Dermis blood vessel endothelial cell (primary cell): ENCODE data around the gene TSPEAR. TPM values are rescaled to one million over a fixed set of nuclear protein-coding genes. Genes with fewer than 3 reads are reported as not detected.

Source experiments
- DNase-seq: peaks from one replicate; pipeline ENCODE4 v3.0.0; 2010
- total RNA-seq: library from RNA; depleted of rRNA; stranded (reverse); fragments of >200 nt; gene quantifications from 2 replicates; pipeline ENCODE4 v1.2.3, GENCODE V29; 2014

The TSPEAR gene
- total RNA-seq, 1 donor from 2014 or later = 1.0 TPM

DNA sequence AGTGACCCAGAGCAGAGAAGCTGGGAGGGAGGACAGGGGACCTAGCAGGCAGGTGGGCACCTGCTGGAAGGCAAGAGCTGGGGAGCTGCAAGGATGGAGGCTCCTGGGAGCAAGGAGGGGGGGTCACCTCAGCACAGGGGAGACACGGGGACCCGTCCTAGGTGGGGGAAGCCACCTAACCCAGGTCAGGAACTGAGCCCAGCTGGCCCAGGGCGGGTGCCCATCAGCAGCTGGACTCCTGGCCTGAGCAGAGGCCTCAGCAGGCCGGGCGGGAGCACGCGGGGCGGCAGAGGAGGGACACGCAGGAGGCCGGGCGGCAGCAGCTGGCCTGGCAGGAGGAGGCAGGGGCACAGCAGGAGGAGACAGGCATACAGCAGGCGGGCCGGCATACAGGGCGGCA is 172.3 kb downstream of the TSPEAR start:
- DNase-seq = no peak

DNA sequence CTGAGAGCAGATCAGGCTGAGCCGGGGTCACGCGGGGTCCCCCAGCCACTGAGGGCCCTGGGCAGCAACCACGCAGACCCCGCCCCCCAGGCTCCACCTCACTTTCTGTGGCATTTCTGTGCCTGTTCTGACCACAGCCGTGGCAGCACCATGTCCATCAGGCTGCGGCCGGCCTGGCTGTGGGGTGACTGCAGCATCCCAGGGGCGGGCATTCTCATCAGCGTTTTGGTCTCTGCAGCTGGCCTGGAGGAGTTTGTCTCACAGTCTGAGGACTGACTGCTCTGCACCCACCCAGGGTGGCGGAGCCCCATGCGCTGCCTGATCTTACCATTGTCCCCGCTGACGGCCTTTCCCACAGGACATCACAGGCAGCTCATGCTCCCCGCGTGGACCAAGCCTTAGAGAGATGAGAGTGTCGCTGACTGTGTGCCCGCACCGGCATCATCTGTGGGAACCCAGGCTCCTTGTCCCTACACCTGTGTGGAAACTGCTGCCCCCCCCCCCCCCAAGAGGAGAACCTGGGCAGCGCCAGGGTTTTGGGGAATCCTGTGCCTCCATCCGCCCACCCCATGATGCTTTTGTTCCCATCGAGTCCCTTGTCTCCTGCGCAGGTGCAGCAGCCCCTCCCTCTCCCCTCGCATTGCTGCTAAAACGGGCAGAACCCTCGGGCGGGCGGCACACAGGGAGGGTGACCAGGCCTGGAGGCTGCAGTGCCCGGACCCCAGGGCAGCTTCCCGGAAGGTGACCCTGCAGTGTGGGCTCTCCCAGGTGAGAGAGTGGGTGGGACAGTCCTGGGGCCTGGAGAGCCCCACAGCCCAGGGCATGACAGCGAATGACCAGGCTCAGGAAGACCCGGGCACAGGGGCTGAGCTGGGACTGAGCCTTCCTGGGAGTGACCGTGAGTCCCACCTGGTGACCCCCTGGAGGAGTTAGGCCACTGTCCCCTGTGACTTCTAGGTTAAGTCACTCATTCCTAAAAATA is 173.2 kb downstream of the TSPEAR start:
- no peak for DNase-seq

DNA sequence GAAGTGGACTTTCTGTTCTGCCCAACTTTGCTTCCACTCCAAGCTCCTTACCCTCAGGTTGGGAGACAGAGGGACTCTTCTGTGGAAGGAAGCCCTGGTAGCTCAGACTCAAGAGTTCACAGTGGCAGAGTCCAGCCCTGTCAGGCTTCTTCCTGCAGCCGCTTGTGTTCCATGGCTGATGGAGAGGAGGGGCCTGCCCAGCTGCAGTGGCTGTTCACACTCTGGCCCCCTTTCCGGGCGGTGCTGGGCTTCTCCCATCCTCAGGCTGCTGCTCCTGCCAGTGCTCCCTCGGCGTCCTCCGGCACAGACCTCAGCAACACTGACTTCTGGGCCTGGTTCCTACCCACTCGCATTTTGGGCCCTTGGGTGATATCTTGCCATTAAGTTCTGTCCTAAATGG is 175.4 kb downstream of the TSPEAR start:
- DNase-seq = no peak

DNA sequence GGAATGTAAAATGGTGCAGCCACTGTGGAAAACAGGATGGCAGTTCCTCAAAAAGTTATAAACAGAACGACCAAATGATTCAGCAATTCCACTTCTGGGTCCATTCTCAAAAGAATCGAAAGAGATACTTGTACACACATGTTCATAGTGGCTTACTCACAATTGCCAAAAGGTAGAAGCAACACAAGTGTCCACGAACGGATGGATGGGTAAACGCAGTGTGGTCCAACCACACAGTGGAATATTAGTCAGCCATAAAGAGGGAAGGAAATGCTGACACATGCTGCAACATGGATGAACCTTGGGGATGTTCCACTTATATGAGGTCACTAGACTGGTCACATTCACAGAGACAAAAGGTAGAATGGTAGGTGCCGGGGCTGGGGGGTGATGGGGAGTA is 176.7 kb downstream of the TSPEAR start:
- no peak for DNase-seq

DNA sequence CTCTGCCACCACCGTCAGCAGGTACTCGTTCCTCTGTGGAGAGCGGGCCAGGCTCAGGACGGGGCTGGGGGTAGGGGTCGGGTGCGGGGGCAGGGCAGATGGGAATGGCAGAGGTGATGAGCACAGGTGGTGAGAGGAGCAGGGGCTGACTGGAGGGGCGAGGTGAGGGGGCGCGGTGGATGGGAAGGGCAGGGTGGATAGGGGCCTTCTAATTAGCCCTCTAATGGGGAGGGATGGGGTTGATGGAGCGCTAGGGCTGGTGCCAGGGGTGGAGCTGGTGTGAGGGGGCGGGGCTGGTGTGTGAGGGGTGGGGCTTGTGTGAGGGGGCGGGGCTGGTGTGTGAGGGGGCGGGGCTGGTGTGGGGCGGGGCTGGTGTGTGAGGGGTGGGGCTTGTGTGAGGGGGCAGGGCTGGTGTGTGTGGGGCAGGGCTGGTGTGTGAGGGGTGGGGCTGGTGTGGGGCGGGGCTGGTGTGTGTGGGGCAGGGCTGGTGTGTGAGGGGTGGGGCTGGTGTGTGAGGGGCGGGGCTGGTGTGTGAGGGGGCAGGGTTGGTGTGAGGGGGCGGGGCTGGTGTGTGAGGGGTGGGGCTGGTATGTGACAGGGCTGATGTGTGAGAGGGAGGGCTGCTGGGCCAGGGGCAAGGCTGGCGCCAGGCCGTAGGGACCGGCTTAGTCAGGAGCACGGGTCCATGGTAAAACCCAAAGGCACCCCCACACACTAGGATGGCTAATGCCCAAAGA is 177.3 kb downstream of the TSPEAR start:
- DNase-seq = no peak

DNA sequence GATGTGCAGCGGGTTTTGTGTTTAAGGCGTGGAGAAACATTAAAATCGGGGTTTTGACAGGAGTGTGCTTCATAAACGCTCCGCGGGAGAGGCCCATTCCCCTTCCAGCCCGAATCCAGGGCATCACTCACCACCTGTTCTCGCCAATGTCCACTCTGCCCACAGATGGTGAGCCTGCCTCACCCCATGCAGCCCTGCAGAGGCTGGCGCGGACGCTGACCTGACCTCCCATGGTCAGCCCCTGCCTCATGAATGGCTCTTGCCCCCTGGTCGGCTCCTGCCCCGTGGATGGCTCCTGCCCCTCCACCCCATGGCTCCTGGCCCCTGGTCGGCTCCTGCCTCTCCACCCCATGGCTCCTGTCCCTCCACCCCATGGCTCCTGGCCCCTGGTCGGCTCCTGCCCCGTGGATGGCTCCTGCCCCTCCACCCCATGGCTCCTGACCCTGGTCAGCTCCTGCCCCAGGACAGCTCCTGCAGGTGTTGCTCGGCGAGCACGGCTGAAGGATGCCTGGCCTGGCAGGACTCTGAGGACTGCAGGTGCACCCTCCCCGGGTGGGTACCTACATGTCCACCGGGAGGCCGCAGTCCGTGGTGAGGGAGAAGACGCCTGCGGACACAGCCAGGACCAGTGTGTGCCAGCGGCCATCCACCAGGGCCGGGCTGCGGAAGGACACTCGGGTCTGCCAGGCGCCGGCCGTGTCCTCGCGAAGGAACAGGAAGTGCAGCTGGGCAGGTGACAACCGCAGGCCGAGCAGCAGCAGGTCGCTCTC is 178.1 kb downstream of the TSPEAR start:
- no peak for DNase-seq

DNA sequence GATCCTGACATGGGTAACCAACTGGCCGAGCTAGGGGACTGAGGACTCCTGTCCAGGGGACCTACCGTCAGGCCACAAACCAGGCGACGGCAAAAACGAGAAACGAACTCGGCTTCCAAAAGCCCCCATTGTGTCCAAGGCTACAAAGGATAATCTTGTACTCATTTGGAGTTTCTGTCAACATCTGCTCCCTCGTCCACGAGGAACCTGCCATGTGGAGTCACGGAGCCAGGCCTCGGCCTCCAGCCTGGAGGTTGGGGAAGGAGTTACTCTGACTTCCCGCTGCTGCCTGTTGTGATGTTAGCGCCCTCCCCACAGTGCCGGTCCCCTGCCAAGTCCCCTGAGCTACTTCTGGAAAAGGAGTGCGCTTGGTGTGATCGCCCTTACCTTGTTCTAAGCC is 178.7 kb downstream of the TSPEAR start:
- no peak for DNase-seq

DNA sequence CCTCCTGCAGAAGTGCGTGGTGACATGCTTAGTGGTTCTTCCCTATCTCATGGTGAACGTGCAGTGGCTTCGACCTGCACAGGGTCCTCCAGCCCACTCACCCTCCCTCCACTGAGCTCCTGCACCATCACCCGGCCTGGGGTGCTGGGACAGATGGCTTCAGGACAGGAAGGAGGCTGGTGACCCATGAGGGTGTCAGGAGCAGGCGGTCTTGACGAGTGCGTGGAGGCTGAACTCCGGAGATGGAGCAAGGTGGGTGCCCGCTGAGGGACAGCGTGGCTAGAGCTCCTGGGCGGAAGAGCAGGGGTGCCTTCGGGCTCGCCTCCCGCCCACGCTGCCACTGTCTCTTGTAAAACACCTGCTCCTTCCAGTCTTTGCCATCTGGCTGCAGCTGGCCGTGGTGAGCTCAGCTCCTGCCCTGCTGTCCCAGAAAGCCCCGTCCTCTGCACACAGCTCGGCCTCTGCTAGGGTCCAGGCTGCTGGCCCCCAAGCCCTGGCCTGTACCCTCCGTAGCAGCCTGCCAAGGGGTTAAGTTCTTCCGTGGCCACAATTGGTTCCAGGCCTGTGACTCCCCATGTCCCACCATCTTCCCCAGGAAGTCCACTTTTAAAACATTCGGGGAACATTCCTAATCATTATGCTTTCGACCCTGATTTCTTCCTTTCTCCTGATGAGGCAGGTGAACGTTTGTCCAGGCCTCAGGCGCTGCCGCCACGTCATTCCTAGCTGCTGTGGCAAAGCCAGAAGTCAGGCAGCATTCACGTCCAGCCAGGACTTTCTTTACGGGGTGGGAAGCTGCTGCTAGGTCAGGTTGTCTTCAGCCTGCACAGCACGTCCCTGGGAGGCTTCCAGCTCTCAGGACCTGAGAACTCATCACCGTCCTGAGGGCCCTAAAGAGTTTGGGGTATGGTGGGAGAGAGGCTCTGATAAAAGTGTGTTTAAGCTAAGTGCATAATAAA is 179.5 kb downstream of the TSPEAR start:
- no peak for DNase-seq

DNA sequence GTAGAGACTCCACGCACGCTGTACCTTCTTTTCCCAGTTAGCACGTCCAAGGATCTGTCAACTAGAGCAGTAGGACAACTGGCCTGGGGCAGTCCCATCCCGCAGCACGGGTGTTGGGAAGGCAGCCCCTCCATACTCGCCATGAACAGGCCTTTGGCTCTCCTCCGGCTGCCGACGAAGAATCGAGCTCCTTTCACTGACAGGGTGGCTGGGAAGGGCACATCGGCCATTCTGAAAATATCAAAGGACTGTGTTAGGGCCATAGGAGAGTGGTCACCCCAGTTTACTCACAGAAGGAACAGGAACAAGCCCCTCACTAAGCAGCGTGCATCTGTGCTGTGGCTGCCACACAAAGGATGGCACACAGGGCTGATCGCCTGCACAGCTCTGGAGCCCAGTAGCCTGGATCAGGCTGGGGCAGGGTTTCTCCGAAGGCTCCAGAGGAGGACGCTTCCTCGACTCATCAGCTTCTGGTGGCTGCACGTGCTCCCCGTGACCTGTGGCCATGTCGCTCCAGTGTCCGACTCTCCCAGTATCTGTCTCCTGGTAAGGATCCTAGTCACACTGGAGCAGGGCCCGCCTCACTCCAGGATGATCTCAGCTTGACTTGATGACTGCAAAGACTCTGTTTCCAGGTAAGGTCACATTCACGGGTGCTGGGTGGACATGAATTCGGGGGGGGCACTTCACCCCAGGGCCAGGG is 180.3 kb downstream of the TSPEAR start:
- no peak for DNase-seq

DNA sequence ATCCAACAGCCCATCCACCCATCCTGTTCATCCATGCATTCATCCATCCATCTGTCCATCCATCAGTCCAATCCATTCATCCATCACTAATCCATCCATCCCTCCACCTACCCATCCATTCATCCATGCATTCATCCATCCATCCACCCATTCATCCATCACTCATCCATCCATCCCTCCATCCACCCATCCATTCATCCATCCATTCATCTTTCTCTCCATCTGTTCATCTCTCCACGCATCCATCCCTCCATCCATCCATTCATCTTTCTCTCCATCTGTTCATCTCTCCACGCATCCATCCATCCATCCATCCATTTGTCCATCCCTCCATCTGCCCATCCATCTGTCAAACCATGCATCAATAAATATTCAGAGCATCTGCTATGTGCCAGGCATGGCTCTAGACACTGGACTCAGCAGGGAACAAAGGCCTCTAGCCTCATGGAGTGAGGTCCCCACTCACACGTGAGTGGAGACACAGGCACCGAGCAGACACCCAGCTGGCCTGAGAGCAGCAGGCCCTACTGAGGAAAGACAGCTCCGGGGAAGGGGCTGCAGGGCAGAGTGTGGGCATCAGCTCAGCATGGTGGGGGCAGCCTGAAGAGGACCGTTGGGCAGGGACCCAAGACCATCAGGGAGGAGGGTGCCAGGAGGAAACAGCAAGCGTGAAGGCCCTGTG is 181.0 kb downstream of the TSPEAR start:
- DNase-seq = no peak

DNA sequence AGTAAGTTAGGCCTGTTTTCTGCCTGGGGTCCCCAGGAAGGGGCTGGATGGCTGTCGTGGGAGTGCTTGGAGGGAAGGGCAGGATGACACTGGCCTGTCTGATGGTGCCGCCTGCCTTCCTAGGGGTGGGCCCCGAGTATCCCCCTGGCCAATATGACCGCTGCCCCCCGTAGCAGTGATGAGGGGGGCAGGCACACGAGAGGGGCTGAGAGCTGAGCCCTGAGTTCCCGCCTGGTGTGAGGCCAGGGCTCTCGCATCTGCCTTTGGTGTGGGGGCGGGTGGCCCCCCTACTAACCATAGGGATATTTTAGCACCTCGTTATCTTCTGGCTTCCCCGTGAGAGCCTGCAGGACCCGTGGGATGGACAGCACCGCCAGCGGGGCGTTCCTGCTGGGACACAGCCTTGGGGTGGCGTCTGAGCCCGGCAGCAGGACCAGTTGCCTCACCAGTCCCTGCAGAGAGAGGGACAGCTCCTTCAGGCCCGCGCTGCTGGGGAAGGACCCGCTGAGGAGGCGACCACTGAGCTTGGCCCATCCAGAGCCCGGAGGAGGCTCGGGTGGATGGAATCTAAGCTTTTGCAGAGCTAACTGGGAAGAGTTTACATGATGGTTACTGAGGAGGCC is 181.8 kb downstream of the TSPEAR start:
- DNase-seq = no peak

DNA sequence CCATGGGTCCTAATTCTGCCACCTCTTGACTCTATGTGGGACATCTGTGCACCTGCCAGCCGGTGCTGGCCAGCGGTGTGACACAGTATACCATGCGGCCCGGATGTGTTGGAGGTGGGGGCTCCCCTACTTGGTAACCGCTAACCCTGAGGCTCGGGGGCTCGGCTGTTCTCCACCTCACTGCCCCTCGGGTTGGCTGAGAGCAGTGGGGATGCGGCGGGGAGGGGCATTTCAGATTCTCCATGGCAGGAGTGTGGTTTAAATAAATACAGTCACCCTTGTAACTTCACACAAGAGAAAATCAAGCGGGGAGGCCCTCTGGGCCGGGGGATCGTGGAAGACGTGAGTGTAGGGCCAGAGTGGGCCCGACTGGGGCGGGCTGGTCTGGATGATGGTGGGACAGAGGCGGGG is 182.4 kb downstream of the TSPEAR start:
- no peak for DNase-seq

DNA sequence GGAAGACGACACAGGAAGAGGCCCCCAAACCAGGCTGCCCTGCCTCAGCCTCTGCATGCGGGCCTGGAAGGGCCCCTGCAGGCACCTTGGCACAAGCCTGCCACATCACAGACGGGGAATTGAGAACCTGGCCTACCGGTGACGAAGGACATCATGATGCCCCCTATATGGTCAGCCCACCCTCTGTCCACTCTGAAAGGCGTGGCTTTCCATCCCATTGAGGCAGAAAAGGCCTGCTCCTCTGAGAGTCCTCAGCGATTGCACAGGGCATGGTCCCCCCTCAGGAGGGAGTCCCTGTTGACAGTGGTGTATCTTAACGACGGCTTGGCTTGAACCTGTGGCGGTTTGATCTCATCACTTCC is 182.8 kb downstream of the TSPEAR start:
- DNase-seq = no peak

DNA sequence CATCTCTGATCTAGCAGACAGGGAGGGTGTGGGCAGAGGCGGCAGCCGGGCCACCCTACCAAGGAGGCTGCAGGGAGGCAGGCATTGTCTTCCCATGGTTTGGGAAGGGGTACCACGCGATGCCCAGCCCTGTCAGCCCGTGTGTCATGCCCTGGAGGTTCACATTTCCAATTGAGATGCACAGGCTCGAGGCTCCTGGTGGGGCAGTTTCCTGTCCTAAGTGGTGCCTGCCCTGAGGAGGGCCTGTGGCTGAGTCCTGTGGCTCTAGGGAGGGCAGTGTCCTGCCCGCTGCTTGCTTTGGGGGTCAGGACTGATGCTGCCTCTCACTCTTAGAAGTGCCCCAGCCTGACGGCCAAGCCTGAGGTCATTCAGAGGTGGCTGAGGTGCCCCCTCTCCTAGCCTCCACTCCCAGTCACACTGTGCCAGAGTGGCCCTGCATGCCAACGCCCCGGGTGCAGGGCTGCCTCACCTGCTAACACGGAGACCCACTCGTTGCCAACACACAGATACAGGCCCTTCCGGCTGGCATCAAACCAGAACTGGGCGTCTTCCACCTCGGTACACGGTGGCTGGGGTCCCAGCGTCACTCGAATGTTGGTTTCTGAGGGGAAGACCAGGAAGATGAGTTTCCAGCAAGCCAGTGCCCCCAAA is 183.3 kb downstream of the TSPEAR start:
- DNase-seq = no peak

DNA sequence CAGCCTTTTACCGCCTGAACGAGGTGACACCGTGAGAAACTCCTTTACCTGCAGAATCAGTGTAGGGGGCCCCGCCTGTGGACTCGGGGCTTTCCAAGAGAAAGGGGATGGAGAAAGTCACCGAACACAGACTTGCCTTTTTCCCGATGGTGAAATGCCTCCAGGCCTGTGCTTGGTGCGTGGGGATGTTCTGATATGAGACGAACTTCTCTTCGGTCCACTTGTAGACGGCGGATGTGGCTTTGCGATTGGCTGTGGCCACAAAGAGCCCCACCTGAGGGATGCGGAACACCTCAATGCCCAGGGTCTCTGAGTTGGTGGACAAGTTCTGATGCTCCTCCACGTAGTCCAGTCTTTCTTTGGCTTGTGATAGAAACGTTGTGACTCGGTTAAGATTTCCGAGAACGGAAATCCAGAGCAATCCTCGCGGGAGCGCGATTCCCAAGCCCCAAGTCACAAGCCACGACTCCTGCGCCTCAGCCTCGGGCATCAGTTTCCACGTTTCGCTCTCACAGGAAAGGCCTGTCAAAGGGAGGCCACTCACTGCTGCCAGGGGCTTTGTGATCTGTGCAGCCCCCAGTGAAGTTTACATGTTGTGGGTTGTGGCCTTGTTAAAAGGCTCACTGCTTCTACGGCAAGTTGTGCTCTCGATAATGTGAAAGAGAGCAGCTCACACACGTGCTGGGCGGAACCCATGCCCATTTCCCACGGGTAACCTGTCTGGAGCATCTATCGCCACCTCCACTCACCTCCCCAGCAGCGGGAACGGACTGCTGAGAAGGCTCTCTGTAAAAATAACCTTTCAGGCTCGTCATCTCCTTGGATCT is 184.0 kb downstream of the TSPEAR start:
- DNase-seq = no peak

DNA sequence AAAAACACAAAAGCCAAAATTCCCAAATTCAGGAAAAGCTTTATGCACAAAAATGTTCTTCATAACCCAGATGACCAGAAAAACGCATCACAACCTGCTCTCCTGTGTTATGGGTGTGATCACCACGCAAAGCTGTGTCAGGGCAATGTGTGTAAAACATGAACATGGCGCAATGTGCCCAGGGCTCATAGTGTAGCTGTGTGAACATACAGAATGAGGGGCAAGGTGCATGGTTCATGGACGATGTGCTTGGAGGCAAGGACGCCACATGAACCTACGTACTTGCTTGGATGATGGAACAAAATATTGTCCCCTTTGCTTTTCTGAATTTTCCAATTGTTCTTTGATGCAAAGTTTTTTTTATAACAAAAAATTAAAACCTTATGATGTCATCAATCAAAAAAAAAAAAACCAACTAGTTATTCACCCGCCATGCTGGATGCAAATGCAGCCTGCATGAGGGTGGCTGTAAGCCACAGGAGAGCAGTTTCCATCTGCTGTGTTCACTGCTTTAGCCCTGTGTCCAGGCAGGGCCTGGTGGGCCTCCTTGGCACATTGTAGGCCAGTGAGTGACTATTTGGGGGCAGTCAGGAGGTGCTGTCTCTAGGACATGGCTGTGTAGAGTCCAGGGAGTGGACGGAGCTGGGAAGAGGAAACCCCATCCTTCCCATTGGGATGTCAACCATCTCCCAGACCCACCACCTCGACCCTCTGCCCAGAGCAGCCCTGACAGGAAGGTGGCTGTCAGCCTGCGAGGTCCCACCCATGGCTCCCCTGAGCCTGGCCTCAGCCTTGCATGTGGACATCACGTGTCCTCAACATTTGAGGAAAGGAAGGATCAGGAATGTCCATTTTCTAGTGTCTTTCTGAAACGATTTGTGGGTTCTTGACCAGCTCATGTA is 185.0 kb downstream of the TSPEAR start:
- DNase-seq = no peak

DNA sequence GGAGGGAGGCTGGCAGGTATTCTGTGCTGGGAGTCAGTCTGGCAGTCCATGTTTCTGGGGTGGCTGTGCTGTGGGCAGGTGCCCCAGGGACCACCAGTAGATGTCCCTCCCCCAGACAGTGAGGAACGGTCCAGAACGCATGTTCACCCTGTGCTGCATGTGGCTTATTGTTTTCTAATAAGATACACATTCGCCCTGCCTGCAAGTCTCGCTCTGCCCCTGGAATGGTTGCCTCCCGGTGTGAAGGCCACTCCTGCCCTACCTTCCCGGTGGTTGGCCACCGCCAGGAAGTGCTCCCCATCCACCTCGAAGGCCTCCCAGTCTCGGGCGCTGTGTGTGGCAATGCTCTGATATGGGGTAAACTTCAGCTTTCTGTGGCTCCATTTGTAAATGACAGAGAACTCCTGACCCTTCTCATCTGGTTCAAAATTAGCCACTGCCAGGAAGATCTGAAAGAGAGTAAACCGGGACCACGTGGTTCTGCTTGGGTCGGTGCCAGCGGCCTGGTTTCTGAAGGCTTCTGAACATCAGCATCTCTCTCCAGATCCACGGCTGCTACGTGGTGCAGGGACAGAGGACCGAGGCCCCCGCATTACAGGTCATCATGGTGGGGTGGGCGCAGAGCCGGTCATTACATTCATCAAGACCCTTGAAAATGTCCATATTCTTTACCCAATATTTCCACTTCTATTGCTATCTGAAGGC is 185.8 kb downstream of the TSPEAR start:
- no peak for DNase-seq
